GM21423 (cell line): ENCODE data around the gene EGFR.
A peak's percentile ranks its signal among the peaks of the same experiment; 100 is the strongest.

ENCODE experiments used
- ATAC-seq: cut with Tn5 transposase; IDR thresholded peaks from one replicate; pipeline ENCODE4 v1.9.1; 2021; ENCODE audit warnings: mild to moderate bottlenecking, moderate library complexity; ENCODE audit not compliant: unreplicated experiment

The EGFR gene

GRCh38 chr7:55121249-55121648 is 102.4 kb downstream of the EGFR start:
- no peak for ATAC-seq

- ATAC-seq = no peak
Measured at GRCh38 chr7:55122263-55122662, 103.4 kb downstream of the EGFR start.

- no peak for ATAC-seq
Measured at GRCh38 chr7:55124989-55125875, 106.4 kb downstream of the EGFR start.

- ATAC-seq = no peak
Measured at GRCh38 chr7:55127135-55127551, 108.3 kb downstream of the EGFR start.

- no peak for ATAC-seq
Measured at GRCh38 chr7:55127622-55128081, 108.8 kb downstream of the EGFR start.

- ATAC-seq = no peak
Measured at GRCh38 chr7:55128693-55129394, 110.0 kb downstream of the EGFR start.

GRCh38 chr7:55129541-55130394 is 111.0 kb downstream of the EGFR start:
- no peak for ATAC-seq

- ATAC-seq = no peak
Measured at GRCh38 chr7:55130395-55131141, 111.8 kb downstream of the EGFR start.

GRCh38 chr7:55131142-55131929 is 112.5 kb downstream of the EGFR start:
- no peak for ATAC-seq

GRCh38 chr7:55132550-55132889 is 113.7 kb downstream of the EGFR start:
- ATAC-seq = no peak

- no peak for ATAC-seq
Measured at GRCh38 chr7:55132890-55133551, 114.2 kb downstream of the EGFR start.

GRCh38 chr7:55133630-55134358 is 115.0 kb downstream of the EGFR start:
- ATAC-seq = no peak

- ATAC-seq = no peak
Measured at GRCh38 chr7:55134359-55134725, 115.5 kb downstream of the EGFR start.

- ATAC-seq = no peak
Measured at GRCh38 chr7:55134786-55135185, 116.0 kb downstream of the EGFR start.

GRCh38 chr7:55135462-55135861 is 116.6 kb downstream of the EGFR start:
- ATAC-seq = no peak

GRCh38 chr7:55138663-55139062 is 119.8 kb downstream of the EGFR start:
- no peak for ATAC-seq

- peak; percentile 96 for ATAC-seq
Measured at GRCh38 chr7:55140221-55140940, 121.6 kb downstream of the EGFR start.

GRCh38 chr7:55140941-55141278 is 122.1 kb downstream of the EGFR start:
- peak; percentile 27 for ATAC-seq
